Smooth muscle cell of the brain vasculature (primary cell): ENCODE results near the gene MYLK2.
"Not testable (repeated sequence)": the region's sequence is repeated elsewhere in the genome, so short reads cannot be mapped to it uniquely, and the experiment has no call there.

Experiments used
- DNase-seq: peaks from one replicate; pipeline ENCODE4 v3.0.0-alpha.2; 2012; ENCODE audit warnings: low read depth, low spot score

The MYLK2 gene

GRCh38 chr20:31819083-31819784 lies at the start of gene MYLK2:
TSS of gene MYLK2 (plus strand) at chr20:31819356. CDS start at chr20:31819581, 225 bp downstream.
- no peak for DNase-seq

DNA sequence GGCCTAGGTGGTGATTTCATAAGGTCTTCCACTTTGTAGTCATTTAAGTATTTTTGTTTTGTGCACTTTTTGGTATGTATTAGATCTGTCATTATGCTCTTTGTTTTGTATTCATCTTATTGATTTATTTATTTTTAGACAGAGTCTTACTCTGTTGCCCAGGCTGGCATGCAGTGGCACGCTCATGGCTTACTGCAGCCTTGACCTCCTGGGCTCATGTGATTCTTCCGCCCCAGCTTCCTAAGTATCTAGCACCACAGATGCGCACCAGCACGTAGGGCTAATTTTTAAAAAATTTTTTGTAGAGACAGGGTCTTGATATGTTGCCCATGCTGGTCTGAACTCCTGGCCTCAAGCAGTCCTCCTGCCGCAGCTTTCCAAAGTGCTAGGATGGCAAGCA lies 49.5 kb upstream of the MYLK2 start:
- DNase-seq: no peak

GRCh38 chr20:31770243-31770642 lies 48.9 kb upstream of the MYLK2 start:
- DNase-seq: no peak

DNA sequence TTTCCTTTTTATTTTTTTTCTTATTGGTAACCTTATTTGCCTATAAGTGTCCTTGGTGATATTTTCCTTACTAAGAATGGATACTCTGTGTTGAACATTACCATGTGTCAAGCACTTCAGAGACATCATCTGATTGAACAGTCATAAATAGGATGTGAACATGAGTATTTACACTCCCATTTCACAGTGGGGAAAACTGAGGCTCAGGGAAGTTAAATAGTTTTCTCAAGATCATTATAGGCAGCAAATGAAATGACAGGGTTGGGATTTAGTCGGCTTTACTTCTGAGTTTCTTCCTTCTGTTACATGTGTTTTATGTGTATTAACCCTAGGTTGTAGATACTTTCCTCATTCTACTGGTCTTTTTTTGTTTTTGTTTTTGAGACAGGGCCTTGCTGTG lies 44.7 kb upstream of the MYLK2 start:
- DNase-seq: no peak

DNA sequence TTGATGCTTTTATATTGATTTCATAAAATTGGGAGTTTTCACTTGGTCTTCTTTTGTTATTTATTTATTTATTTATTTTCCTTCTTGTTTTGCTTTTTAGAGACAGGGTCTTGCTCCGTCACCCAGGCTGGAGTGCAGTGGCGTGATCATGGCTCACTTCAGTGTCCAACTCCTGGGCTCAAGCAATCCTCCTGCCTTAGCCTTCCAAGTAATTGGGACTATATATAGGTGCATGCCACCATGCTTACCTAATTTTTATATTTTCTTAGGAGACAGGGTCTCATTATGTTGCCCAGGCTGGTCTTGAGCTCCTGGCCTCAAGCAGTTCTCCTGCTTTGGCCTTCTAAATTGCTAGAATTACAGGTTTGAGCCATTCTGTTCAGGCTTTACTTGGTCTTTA lies 38.3 kb upstream of the MYLK2 start:
- no peak for DNase-seq

- no peak for DNase-seq
Observed at GRCh38 chr20:31781945-31782344, 37.2 kb upstream of the MYLK2 start.

GRCh38 chr20:31784354-31785044 lies 34.7 kb upstream of the MYLK2 start:
- no peak for DNase-seq

GRCh38 chr20:31785089-31785488 lies 34.1 kb upstream of the MYLK2 start:
- no peak for DNase-seq

DNA sequence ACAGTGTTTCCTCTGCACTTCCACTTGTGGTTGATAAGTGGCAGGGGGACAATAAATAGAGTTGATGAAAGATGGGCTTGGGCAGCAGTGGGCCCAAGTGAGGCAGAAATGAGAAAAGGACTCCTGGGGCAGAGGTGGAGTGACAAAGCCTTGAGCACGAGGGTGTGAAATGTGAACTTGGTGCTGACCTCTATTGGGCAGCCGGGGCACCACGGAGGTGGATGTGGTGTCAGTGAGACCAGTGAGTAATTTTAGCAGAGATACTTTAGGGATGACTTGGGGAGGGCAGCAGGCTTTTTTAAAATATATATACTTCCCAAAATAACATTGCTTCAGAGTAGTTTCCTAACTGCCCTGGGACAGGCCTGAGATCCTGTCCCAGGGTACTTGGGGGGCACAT lies 30.6 kb upstream of the MYLK2 start:
- DNase-seq: no peak

- DNase-seq: no peak
Observed at GRCh38 chr20:31790401-31790800, 28.8 kb upstream of the MYLK2 start.

GRCh38 chr20:31797364-31797763 lies 21.8 kb upstream of the MYLK2 start:
- DNase-seq: no peak

- no peak for DNase-seq
Observed at GRCh38 chr20:31801508-31801907, 17.6 kb upstream of the MYLK2 start.

- DNase-seq: no peak
Observed at GRCh38 chr20:31803552-31804291, 15.4 kb upstream of the MYLK2 start.

DNA sequence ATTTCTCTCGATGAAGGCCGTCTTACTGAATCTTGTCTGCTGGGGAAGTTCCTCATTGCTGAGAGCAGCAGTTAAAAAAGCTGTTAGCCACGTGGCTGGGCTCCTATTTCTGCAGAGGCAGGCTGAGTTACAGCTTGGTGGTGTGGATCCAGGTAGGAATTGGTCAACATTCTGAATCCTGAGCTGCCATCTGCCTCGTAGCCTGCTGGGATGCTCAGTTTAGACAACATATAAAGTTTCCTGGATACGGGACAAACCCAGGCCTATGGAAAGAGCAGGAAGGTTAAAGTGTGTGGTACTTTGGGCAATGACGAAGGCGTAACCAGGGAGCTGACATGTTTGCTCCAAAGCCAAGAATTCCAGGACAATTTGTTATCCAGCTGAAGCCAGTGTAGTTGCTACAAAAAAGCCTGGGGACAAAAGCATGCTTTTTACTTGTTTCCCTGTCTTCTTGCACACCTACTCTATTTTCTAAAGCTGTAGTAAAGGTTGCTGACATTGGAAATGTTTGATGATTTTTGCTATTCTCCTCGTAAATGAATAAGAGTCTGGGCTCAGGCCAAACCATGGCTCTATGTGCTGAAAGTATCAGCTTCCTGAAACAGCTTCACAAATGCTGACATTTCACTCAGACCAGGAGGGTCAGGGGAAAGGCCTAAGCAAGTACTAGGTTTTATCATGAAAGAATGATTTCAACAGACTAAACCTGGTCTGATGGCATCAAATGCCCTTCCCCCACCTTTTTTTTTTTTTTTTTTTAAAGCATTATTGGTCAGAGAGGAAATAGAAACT lies 12.4 kb upstream of the MYLK2 start:
- no peak for DNase-seq

DNA sequence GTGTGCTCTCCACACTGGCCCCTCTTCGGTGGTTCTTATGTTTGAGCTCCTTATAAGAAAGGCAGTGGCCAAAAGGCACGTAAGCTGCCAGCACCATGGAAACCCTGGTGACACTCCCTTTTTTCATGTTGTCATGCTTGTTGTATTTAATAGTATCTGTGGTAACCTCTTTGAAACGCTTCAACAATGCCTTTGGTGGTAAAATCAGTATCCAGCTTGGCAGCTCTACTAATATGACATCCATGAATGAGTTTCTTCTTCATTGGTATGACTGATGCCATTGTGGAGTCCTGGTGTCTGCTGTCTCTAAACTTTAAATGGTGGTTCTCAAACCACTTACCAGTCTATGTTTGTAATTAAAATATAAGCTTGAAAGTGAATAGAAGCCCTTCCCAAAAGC lies 10.7 kb upstream of the MYLK2 start:
- no peak for DNase-seq

DNA sequence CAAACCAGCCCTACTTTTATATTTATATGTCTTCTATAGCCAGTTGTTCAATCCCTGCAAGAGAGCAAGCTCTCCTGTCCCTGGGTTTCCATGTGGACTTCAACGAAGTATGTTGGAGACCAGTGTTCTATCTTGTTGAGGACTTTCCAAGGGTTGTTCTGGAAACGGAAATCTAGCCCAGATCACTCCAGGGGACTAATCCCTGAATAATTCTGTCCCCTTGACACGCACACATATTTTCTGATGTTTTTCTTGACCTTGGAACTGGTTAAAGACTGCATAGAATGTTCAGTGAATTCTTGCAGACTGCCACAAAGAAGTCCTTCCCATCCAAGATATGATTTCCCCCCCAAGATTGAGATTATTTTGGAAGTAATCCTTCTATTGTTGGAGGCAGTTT lies 9.5 kb upstream of the MYLK2 start:
- no peak for DNase-seq

GRCh38 chr20:31811198-31811597 lies 8.0 kb upstream of the MYLK2 start:
- DNase-seq: no peak

GRCh38 chr20:31811796-31812728 lies 7.1 kb upstream of the MYLK2 start:
- peak; percentile 84 for DNase-seq

- no peak for DNase-seq
Observed at GRCh38 chr20:31813611-31814010, 5.5 kb upstream of the MYLK2 start.

DNA sequence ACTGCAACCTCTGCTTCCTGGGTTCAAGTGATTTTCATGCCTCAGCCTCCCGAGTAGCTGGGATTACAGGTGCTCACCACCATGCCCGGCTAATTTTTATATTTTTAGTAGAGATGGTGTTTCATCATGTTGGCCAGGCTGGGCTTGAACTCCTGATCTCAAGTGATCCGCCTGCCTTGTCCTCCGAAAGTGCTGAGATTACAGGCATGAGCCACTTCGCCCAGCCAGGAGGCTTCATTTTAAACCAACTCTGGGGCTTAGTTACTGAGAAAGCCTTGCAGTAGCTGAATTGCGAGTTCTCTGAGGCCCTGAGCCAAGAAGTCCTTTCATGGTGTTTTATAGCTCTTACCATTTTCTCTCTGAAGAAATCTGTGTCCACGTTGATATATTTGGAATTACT lies 5.0 kb upstream of the MYLK2 start:
- not testable (repeated sequence) for DNase-seq
